Fibroblast of lung (primary cell): ENCODE results near the gene HLA-DRB1. TPM values are rescaled to one million over a fixed set of nuclear protein-coding genes. Genes with fewer than 3 reads are reported as not detected.
"Not testable (repeated sequence)": the region's sequence is repeated elsewhere in the genome, so short reads cannot be mapped to it uniquely, and the experiment has no call there.

Source experiments
- DNase-seq, 2 donors: peaks; one replicate each; pipeline versions ENCODE4 v3.0.0 to v3.0.0-alpha.2; 2010; ENCODE audit warnings: low read depth in 2 of 2
- H2AFZ ChIP-seq: 2 replicates; pipeline ENCODE4 v1.5.1; 2012; ENCODE audit warnings: low read length, control low read depth, inconsistent platforms
- H3K27ac ChIP-seq: 2 replicates; pipeline ENCODE4 v1.5.1; 2011; ENCODE audit warnings: low read length, control low read depth; ENCODE audit not compliant: insufficient read depth
- H3K27me3 ChIP-seq: 2 replicates; pipeline ENCODE4 v1.5.1; 2011; ENCODE audit warnings: mild to moderate bottlenecking, low read length; ENCODE audit not compliant: control insufficient read depth, insufficient read depth
- H3K36me3 ChIP-seq: 2 replicates; pipeline ENCODE4 v1.5.1; 2011; ENCODE audit warnings: low read length; ENCODE audit not compliant: control insufficient read depth, insufficient read depth
- H3K4me1 ChIP-seq: 2 replicates; pipeline ENCODE4 v1.5.1; 2011; ENCODE audit warnings: low read length; ENCODE audit not compliant: control insufficient read depth, insufficient read depth; ENCODE audit errors: extremely low read depth
- H3K4me2 ChIP-seq: 2 replicates; pipeline ENCODE4 v1.5.1; 2011; ENCODE audit warnings: low read length, control low read depth; ENCODE audit not compliant: insufficient read depth; ENCODE audit errors: extremely low read depth
- H3K4me3 ChIP-seq, 4 experiments: fragments of 200-600 bp in 1 of 4; sonication (generic) in 1 of 4; replicated peaks in 1 of 4; 2 replicates each; pipeline ENCODE4 v1.5.1; 2011 to 2016; ENCODE audit warnings: low read length in 4 of 4, low read depth in 3 of 4, mild to moderate bottlenecking in 3 of 4, control low read depth in 2 of 4, inconsistent platforms in 1 of 4, mixed read lengths in 1 of 4; ENCODE audit not compliant: insufficient read depth in 1 of 4; ENCODE audit errors: control extremely low read depth in 1 of 4
- H3K79me2 ChIP-seq: 2 replicates; pipeline ENCODE4 v1.5.1; 2012; ENCODE audit warnings: mild to moderate bottlenecking, low read length, inconsistent platforms; ENCODE audit not compliant: control insufficient read depth, insufficient read depth
- H3K9ac ChIP-seq: 2 replicates; pipeline ENCODE4 v1.5.1; 2011; ENCODE audit warnings: mild to moderate bottlenecking, low read length, control low read depth; ENCODE audit not compliant: insufficient read depth
- H3K9me3 ChIP-seq: 2 replicates; pipeline ENCODE4 v1.5.1; 2012; ENCODE audit warnings: low read depth, low read length; ENCODE audit not compliant: control insufficient read depth, insufficient read depth
- H4K20me1 ChIP-seq: 2 replicates; pipeline ENCODE4 v1.5.1; 2011; ENCODE audit warnings: low read length; ENCODE audit not compliant: control insufficient read depth, insufficient read depth; ENCODE audit errors: extremely low read depth
- CTCF ChIP-seq, 2 donors: IDR thresholded peaks in 1 of 2; conservative IDR thresholded peaks in 1 of 2; 1 replicate in 1 of 2; 2 replicates in 1 of 2; pipeline ENCODE4 v1.5.1; 2011 to 2012; ENCODE audit warnings: low read length in 2 of 2, control low read depth in 1 of 2, inconsistent platforms in 1 of 2, low read depth in 1 of 2, mild to moderate bottlenecking in 1 of 2
- EZH2 ChIP-seq: IDR thresholded peaks from 2 replicates; pipeline ENCODE4 v1.5.1; 2012; ENCODE audit warnings: low read length, control low read depth, mild to moderate bottlenecking; ENCODE audit errors: missing control alignments
- polyA plus RNA-seq, 2 donors: library from polyadenylated mRNA; depleted of rRNA in 1 of 2; stranded (reverse) in 1 of 2; unstranded in 1 of 2; fragments of >200 nt; gene quantifications; 2 replicates each; pipeline ENCODE4 v1.2.1, GENCODE V29; 2011 to 2012; ENCODE audit warnings: missing spikeins in 1 of 2
- total RNA-seq: library from RNA; depleted of rRNA; stranded (reverse); fragments of >200 nt; gene quantifications from 2 replicates; pipeline ENCODE4 v1.2.1, GENCODE V29; 2014

The HLA-DRB1 gene
- total and polyA plus RNA-seq, 2 donors (not counting 1 experiment from before 2014, with no cell fraction given) = under 0.01 to 0.42 TPM

DNA sequence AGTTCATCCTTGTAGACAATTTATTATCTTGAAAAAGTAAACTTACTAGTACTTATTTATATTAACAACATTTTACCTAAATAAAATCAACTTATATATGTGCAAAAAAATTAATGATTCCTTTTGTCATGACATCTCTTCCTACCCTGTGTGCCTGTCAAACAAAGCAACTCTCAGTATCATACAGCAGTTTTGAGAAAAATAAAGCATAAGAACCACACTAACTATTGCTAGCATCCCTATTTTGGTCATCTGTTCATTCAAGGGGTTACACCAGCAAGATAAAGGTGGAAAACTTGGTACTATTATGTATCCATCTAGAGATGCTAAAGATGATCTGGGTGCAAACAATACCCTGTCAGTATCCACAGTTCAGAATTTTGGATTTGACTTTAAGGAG, 7.4 kb upstream of the HLA-DRB1 start:
- no peaks in the 10 kb centered on the region for H3K36me3 ChIP-seq

DNA sequence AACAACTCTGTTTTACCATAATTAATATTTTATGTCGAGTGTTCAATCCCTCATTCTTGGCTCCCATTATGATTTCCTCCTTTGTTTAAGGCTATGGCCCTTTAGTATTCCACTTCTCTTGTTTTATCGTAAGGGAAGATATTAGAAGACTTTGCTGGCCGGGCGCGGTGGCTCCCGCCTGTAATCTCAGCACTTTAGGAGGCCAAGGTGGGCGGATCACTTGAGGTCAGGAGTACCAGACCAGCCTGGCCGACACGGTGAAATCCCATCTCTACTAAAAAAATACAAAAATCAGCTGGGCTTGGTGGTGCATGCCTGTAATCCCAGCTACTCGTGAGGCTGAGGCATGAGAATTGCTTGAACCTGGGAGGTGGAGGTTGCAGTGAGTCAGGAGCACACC, 1.1 kb upstream of the HLA-DRB1 start:
- not testable (repeated sequence) for H3K9ac ChIP-seq, H3K79me2 ChIP-seq, H3K36me3 ChIP-seq, H4K20me1 ChIP-seq, H3K9me3 ChIP-seq, H2AFZ ChIP-seq, DNase-seq, H3K27ac ChIP-seq, H3K27me3 ChIP-seq, H3K4me1 ChIP-seq, H3K4me3 ChIP-seq, H3K4me2 ChIP-seq

More for the DNA sequence above, 7.4 kb upstream of the HLA-DRB1 start:
- H3K4me1 ChIP-seq = no peaks in the 10 kb centered on the region
- H2AFZ ChIP-seq = no peak overlapping the region
- no peaks in the 10 kb centered on the region for H4K20me1 ChIP-seq
- DNase-seq = no peak
- no peaks in the 10 kb centered on the region for H3K9me3 ChIP-seq
- no peak overlapping the region for H3K27ac ChIP-seq
- H3K9ac ChIP-seq = no peak overlapping the region
- no peak overlapping the region for H3K4me2 ChIP-seq
- no peaks in the 10 kb centered on the region for H3K27me3 ChIP-seq
- no peaks in the 10 kb centered on the region for H3K79me2 ChIP-seq
- TF ChIP-seq EZH2 (no peak), CTCF (conservative IDR thresholded peaks at IDR 0.05 in 1 of 2, IDR thresholded peaks at IDR 0.05 in 1 of 2; ENCODE audit: low read depth in 1 of 2, low read length in 2 of 2) (no peak)
- H3K4me3 ChIP-seq = no peak overlapping the region

GRCh38 chr6:32588156-32588555, 1.5 kb downstream of the HLA-DRB1 start:
- no peaks in the 10 kb centered on the region for H3K9me3 ChIP-seq

More at GRCh38 chr6:32588156-32588555, 1.5 kb downstream of the HLA-DRB1 start:
- no peak overlapping the region for H3K4me3 ChIP-seq
- H3K27me3 ChIP-seq = peaks cover 4% of the 10 kb centered on the region
- no peaks in the 10 kb centered on the region for H3K79me2 ChIP-seq
- no peak overlapping the region for H3K4me2 ChIP-seq
- no peak overlapping the region for H3K27ac ChIP-seq
- no peaks in the 10 kb centered on the region for H3K36me3 ChIP-seq
- no peak overlapping the region for H3K9ac ChIP-seq
- H4K20me1 ChIP-seq = no peaks in the 10 kb centered on the region
- no peaks in the 10 kb centered on the region for H3K4me1 ChIP-seq
- no peak for DNase-seq
- TF ChIP-seq CTCF (conservative IDR thresholded peaks at IDR 0.05 in 1 of 2, IDR thresholded peaks at IDR 0.05 in 1 of 2; ENCODE audit: low read depth in 1 of 2, low read length in 2 of 2) (no peak), EZH2 (no peak)
- H2AFZ ChIP-seq = no peak overlapping the region
